OCI-LY1 (cell line): ENCODE results near the gene TP73.

ENCODE experiments used
- H2AFZ ChIP-seq: fragments of 200-600 bp; sonication (generic), shearing (Covaris generic); 2 replicates; pipeline ENCODE4 v1.6.0; 2014; ENCODE audit warnings: antibody characterized with exemption, mild to moderate bottlenecking, low read length
- H3F3A ChIP-seq: fragments of 200-600 bp; sonication (generic), shearing (Covaris generic); 2 replicates; pipeline ENCODE4 v1.6.0; 2014; ENCODE audit warnings: mild to moderate bottlenecking, antibody characterized with exemption, low read length, moderate library complexity; ENCODE audit not compliant: insufficient read depth
- H3K27ac ChIP-seq: fragments of 200-600 bp; sonication (generic); 2 replicates; pipeline ENCODE4 v1.5.1; 2014; ENCODE audit warnings: low read length, mixed run types, mild to moderate bottlenecking, low read depth; ENCODE audit not compliant: poor library complexity, severe bottlenecking
- H3K27me3 ChIP-seq: fragments of 200-600 bp; sonication (generic); 2 replicates; pipeline ENCODE4 v1.6.0; 2014; ENCODE audit warnings: antibody characterized with exemption, mild to moderate bottlenecking, low read length, moderate library complexity; ENCODE audit not compliant: insufficient read depth
- H3K36me3 ChIP-seq: fragments of 200-600 bp; sonication (generic); 2 replicates; pipeline ENCODE4 v1.6.1; 2014; ENCODE audit warnings: mild to moderate bottlenecking, antibody characterized with exemption, low read length, moderate library complexity, mixed read lengths; ENCODE audit not compliant: insufficient read depth
- H3K4me1 ChIP-seq: fragments of 200-600 bp; sonication (generic); 2 replicates; pipeline ENCODE4 v1.5.1; 2014; ENCODE audit warnings: mild to moderate bottlenecking, low read length, moderate library complexity; ENCODE audit not compliant: insufficient read depth, severe bottlenecking
- H3K4me2 ChIP-seq: fragments of 200-600 bp; sonication (generic), shearing (Covaris generic); 2 replicates; pipeline ENCODE4 v1.6.1; 2014; ENCODE audit warnings: low read length
- H3K4me3 ChIP-seq: fragments of 200-600 bp; sonication (generic); 2 replicates; pipeline ENCODE4 v1.5.1; 2014; ENCODE audit warnings: low read length, low read depth, mild to moderate bottlenecking, mixed read lengths; ENCODE audit not compliant: poor library complexity, severe bottlenecking
- H3K79me2 ChIP-seq: fragments of 200-600 bp; shearing (Covaris generic); 2 replicates; pipeline ENCODE4 v1.6.1; 2016; ENCODE audit warnings: mixed run types, low read length, mixed read lengths; ENCODE audit not compliant: insufficient read depth
- H3K9ac ChIP-seq: fragments of 200-600 bp; sonication (generic), shearing (Covaris generic); 2 replicates; pipeline ENCODE4 v1.6.1; 2014; ENCODE audit warnings: mild to moderate bottlenecking, low read length, mixed read lengths
- H3K9me2 ChIP-seq: fragments of 200-600 bp; sonication (generic), shearing (Covaris generic); 2 replicates; pipeline ENCODE4 v1.6.1; 2014; ENCODE audit warnings: low read depth, mild to moderate bottlenecking, low read length, mixed read lengths
- H3K9me3 ChIP-seq: fragments of 200-600 bp; shearing (Covaris generic); 2 replicates; pipeline ENCODE4 v1.6.1; 2014; ENCODE audit warnings: low read length, mixed read lengths
- H4K20me1 ChIP-seq: fragments of 200-600 bp; sonication (generic), shearing (Covaris generic); 2 replicates; pipeline ENCODE4 v1.6.0; 2016; ENCODE audit warnings: mild to moderate bottlenecking, low read length; ENCODE audit not compliant: insufficient read depth
- CTCF ChIP-seq: fragments of 200-600 bp; sonication (generic), shearing (Covaris generic); IDR thresholded peaks from 2 replicates; pipeline ENCODE4 v1.5.1; 2017; ENCODE audit warnings: mild to moderate bottlenecking, antibody characterized with exemption, low read length, moderate library complexity, mixed read lengths
- EZH2 ChIP-seq: fragments of 200-600 bp; sonication (generic), shearing (Covaris generic); IDR thresholded peaks from 2 replicates; pipeline ENCODE4 v1.8.0; 2017; ENCODE audit warnings: borderline replicate concordance, mixed run types, mild to moderate bottlenecking, antibody characterized with exemption, low read length, moderate library complexity, mixed read lengths

TP73 gene

GRCh38 chr1:3745071-3745470, 92.8 kb downstream of the TP73 start:
- TF ChIP-seq EZH2 (no peak), CTCF (no peak)
- H3K9me2 ChIP-seq: no peaks in the 10 kb centered on the region
- H3K27ac ChIP-seq: no peak overlapping the region
- no peaks in the 10 kb centered on the region for H3F3A ChIP-seq
- no peaks in the 10 kb centered on the region for H4K20me1 ChIP-seq
- no peaks in the 10 kb centered on the region for H3K27me3 ChIP-seq
- no peak overlapping the region for H2AFZ ChIP-seq
- H3K4me3 ChIP-seq: peak overlapping the region; percentile 94
- H3K36me3 ChIP-seq: peaks cover 19% of the 10 kb centered on the region; the same call in 1 of the 2 replicates
- peak overlapping the region; percentile 91; the same call in 1 of the 2 replicates for H3K4me2 ChIP-seq
- no peak overlapping the region for H3K9ac ChIP-seq
- peaks cover 31% of the 10 kb centered on the region for H3K4me1 ChIP-seq
- no peaks in the 10 kb centered on the region for H3K79me2 ChIP-seq
- no peaks in the 10 kb centered on the region for H3K9me3 ChIP-seq

- peaks cover 31% of the 10 kb centered on the region for H3K4me1 ChIP-seq
- H3K27me3 ChIP-seq: no peaks in the 10 kb centered on the region
- no peaks in the 10 kb centered on the region for H3K79me2 ChIP-seq
- H3K27ac ChIP-seq: no peak overlapping the region
- TF ChIP-seq CTCF (no peak), EZH2 (no peak)
- no peaks in the 10 kb centered on the region for H3K9me3 ChIP-seq
- H3K9me2 ChIP-seq: no peaks in the 10 kb centered on the region
- H3K4me2 ChIP-seq: peak overlapping the region; percentile 91
- peaks cover 18% of the 10 kb centered on the region; the same call in 1 of the 2 replicates for H3K36me3 ChIP-seq
- H4K20me1 ChIP-seq: no peaks in the 10 kb centered on the region
- no peak overlapping the region for H2AFZ ChIP-seq
- no peaks in the 10 kb centered on the region for H3F3A ChIP-seq
- H3K4me3 ChIP-seq: peak overlapping the region; percentile 94
- H3K9ac ChIP-seq: peak overlapping the region; percentile 82; the same call in 1 of the 2 replicates
Observed at GRCh38 chr1:3745590-3746381, 93.5 kb downstream of the TP73 start.

- TF ChIP-seq EZH2: no peak
- TF ChIP-seq CTCF: no peak
- no peak overlapping the region for H3K27ac ChIP-seq
- no peaks in the 10 kb centered on the region for H4K20me1 ChIP-seq
- peaks cover 31% of the 10 kb centered on the region for H3K4me1 ChIP-seq
- H3K9ac ChIP-seq: peak overlapping the region; percentile 82
- H3K36me3 ChIP-seq: peaks cover 16% of the 10 kb centered on the region; the same call in 1 of the 2 replicates
- peak overlapping the region; percentile 94 for H3K4me3 ChIP-seq
- H3K4me2 ChIP-seq: peak overlapping the region; percentile 91
- H3K9me3 ChIP-seq: no peaks in the 10 kb centered on the region
- no peaks in the 10 kb centered on the region for H3K27me3 ChIP-seq
- no peak overlapping the region for H2AFZ ChIP-seq
- no peaks in the 10 kb centered on the region for H3K9me2 ChIP-seq
- no peaks in the 10 kb centered on the region for H3F3A ChIP-seq
- no peaks in the 10 kb centered on the region for H3K79me2 ChIP-seq
Observed at GRCh38 chr1:3746389-3746829, 94.1 kb downstream of the TP73 start.
